ENCODE measurements around the gene GJA8.
"Not testable (repeated sequence)": the region's sequence is repeated elsewhere in the genome, so short reads cannot be mapped to it uniquely, and the experiment has no call there.

The GJA8 gene

DNA sequence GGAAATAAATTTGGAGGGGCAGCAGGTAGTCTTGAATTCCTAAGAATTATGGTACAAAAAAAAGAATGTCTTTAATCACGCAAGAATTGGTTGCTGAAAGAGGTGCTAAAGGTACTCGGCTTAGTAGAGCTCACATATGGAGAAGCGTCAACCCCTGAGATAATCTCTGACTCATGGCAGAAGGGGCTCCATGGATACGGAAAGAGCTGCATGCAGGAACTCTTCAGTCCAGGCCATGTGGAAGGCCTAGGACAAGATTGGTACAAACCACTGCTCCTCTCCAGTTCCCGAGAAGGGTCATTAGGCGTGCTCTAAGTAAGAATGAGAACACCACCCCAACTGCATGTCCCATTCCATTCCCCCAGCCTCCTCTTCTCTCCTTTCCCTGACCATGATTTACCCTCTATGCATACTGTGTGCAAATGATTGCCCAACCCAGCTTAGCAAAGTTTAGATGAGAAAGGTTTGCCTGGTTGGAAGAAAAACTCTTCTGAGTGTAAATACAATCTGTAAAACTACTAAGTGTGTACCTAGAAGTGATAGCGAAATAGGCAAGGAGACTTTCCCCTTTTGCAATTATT, 10.9 kb downstream of the GJA8 start:
- DNase-seq = no peak
- TF ChIP-seq, protein P1, sequence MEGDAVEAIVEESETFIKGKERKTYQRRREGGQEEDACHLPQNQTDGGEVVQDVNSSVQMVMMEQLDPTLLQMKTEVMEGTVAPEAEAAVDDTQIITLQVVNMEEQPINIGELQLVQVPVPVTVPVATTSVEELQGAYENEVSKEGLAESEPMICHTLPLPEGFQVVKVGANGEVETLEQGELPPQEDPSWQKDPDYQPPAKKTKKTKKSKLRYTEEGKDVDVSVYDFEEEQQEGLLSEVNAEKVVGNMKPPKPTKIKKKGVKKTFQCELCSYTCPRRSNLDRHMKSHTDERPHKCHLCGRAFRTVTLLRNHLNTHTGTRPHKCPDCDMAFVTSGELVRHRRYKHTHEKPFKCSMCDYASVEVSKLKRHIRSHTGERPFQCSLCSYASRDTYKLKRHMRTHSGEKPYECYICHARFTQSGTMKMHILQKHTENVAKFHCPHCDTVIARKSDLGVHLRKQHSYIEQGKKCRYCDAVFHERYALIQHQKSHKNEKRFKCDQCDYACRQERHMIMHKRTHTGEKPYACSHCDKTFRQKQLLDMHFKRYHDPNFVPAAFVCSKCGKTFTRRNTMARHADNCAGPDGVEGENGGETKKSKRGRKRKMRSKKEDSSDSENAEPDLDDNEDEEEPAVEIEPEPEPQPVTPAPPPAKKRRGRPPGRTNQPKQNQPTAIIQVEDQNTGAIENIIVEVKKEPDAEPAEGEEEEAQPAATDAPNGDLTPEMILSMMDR (IDR thresholded peaks at IDR 0.05; ENCODE audit: low read depth, low read length, missing control alignments) = no peak
- Histone ChIP-seq H3K4me3 (ENCODE audit: low read depth, low read length) (no peak overlapping the region), H3K27ac (no peak overlapping the region), H3K36me3 (replicated peaks) (no peaks in the 10 kb centered on the region), H3K27me3 (replicated peaks) (no peaks in the 10 kb centered on the region)
- in situ Hi-C loops (cut with HindIII; ENCODE audit: low pct_ligation_motif_present, low sequenced_read_pairs) = no loop called here

DNA sequence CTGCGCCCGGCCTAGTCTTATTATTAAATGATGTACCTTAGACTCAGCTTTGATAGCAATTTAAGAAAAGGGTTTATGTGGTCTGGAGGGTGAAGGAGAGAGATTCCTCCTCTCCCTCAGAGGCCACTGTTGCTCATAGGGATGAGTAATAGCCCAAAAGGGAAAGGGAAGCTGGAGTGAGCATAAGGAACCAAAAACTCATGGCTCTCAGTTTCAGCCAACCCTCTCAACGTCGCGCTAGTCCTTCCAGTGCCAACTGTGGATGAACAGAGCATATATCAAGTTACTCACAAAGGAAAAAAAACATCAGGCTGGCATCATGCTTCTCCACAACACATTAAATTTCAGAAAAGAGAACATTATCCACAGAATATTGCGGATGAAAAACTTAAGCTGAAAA, 17.3 kb downstream of the GJA8 start:
- in situ Hi-C loops (cut with HindIII; ENCODE audit: low pct_ligation_motif_present, low sequenced_read_pairs) = no loop called here
- H3K36me3 ChIP-seq (replicated peaks) = no peaks in the 10 kb centered on the region
- TF ChIP-seq, protein P1 (IDR thresholded peaks at IDR 0.05; ENCODE audit: low read depth, low read length, missing control alignments) = no peak
- H3K27me3 ChIP-seq (replicated peaks) = no peaks in the 10 kb centered on the region
- H3K4me3 ChIP-seq (ENCODE audit: low read depth, low read length) = no peak overlapping the region
- DNase-seq = no peak
- H3K27ac ChIP-seq = no peak overlapping the region

DNA sequence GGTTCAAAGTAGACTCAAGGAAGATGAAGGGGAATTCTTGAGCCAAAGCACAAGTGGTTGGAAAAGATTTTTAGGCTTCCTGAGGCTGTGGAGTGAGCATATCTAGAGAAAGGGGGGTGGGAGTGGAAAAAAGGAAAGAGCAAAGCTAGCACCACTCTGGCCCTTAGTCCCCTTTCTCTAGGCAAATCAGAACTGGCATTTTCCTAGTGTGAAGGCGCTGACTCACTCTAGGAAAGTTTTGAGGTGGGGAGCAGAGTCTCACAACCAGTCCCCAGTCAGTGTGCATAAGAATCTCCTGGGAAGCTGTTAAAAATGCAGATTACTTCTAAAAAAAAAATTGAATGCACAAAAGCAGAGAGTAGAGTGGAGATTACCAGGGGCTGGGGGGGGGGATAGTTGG, 22.2 kb downstream of the GJA8 start:
- DNase-seq = no peak
- H3K27me3 ChIP-seq (replicated peaks) = no peaks in the 10 kb centered on the region
- in situ Hi-C loops (cut with HindIII; ENCODE audit: low pct_ligation_motif_present, low sequenced_read_pairs) = no loop called here
- no peaks in the 10 kb centered on the region for H3K36me3 ChIP-seq (replicated peaks)
- no peak overlapping the region for H3K27ac ChIP-seq
- no peak overlapping the region for H3K4me3 ChIP-seq (ENCODE audit: low read depth, low read length)
- TF ChIP-seq, protein P1 (IDR thresholded peaks at IDR 0.05; ENCODE audit: low read depth, low read length, missing control alignments) = no peak

DNA sequence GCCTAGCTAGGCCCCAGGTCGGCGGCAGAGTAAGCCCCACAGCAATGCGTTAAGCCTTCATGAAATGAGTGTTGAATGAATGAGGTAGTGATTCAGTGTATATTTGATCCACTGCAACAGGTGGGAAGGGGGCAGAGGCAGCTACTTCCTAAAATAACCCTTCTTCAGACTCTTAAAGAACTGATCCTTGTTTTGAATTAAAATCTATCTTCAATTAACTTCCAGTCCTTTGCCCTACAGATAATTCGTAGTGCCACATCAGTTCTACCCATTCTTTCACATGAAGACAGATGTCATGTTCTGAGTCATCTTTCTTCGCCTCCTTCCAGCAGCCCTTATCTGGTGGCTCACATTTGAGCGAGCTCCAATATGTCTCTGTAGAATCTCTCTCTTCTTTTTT, 24.6 kb downstream of the GJA8 start:
- H3K27ac ChIP-seq; in situ Hi-C loops (cut with HindIII; ENCODE audit: low pct_ligation_motif_present, low sequenced_read_pairs); H3K36me3 ChIP-seq (replicated peaks); H3K4me3 ChIP-seq (ENCODE audit: low read depth, low read length); H3K27me3 ChIP-seq (replicated peaks); DNase-seq: not testable (repeated sequence)

DNA sequence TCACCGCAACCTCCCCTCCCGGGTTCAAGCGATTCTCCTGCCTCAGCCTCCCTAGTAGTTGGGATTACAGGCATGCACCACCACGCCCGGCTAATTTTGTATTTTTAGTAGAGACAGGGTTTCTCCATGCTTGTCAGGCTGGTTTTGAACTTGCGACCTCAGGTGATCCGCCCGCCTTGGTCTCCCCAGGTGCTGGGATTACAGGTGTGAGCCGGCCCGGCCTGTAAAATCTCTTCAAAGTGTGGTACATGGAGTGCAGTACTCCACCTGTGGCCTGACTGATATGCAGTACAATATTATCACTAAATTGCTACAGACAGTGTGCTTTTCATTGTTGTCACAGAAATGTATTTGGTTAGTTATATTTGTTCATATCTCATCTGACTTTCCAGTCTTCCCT, 25.1 kb downstream of the GJA8 start:
- H3K36me3 ChIP-seq (replicated peaks); in situ Hi-C loops (cut with HindIII; ENCODE audit: low pct_ligation_motif_present, low sequenced_read_pairs); H3K27me3 ChIP-seq (replicated peaks); DNase-seq; H3K4me3 ChIP-seq (ENCODE audit: low read depth, low read length); H3K27ac ChIP-seq: not testable (repeated sequence)

DNA sequence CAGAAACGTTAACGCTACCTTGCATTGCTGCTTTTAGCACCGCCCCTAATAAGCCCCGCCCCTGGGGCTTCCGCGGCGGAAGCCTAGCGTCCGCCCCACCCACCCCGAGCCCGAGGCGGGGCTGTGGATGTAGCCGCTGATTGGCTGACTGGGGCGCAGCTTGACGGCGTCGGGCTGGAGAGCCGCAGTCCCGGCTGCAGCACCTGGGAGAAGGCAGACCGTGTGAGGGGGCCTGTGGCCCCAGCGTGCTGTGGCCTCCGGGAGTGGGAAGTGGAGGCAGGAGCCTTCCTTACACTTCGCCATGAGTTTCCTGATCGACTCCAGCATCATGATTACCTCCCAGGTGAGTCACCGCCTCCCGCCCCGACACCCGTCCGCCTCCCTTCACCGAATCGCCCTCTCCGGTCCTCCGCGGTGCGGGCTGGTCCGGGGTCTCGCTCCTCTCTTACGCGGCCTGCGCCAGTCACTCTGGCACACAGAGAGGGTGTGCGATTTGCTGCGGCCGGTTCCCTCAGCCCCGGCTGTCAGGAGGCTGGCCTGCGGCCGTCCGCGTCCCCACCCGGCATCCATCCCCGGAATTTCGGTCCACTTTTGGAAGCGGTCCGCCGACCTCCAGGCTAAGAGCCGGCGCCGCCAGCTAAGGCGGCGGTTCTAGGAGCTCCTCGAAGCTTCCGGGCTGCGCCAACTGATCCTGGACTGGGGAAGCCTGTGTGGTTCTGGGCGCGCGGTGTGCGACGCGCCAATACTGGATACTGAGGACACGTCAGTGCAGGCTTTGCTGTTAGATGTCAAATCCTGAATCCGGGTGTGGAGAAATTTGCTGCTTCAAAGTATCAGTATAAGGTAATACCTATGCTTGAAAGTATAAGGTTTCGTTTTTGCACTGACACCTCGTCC, 25.9 kb downstream of the GJA8 start, which contains the start of gene GPR89B:
GPR89B (plus strand) TSS at position 185 of the 897 bp plus-strand sequence; CDS start at position 302, 117 bp downstream.
- H3K27ac ChIP-seq = peak within 1 kb of the TSS; percentile 55
- H3K36me3 ChIP-seq (replicated peaks); in situ Hi-C loops (cut with HindIII; ENCODE audit: low pct_ligation_motif_present, low sequenced_read_pairs): not testable (repeated sequence)

DNA sequence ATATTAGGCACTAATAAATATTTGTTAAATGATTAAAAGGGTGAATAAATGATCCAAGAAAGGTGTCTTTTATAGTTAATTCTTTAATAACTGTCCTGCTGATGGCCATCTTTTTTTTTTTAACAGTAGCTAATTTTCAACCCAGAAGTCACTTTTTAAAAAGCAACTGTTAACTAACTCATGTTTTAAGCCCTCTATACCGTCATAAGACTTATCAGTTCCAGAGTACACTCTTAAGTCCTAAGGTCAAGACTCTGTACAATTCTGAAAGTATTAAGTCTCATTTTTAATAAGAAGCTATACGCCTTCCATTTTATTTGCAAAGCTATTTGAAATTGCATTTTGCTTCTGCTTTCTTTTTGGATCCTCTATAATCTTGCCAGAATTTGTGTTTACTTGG, 28.5 kb downstream of the GJA8 start:
- H3K27me3 ChIP-seq (replicated peaks); H3K4me3 ChIP-seq (ENCODE audit: low read depth, low read length); DNase-seq; H3K27ac ChIP-seq; H3K36me3 ChIP-seq (replicated peaks); in situ Hi-C loops (cut with HindIII; ENCODE audit: low pct_ligation_motif_present, low sequenced_read_pairs): not testable (repeated sequence)

More for the DNA sequence above, 25.9 kb downstream of the GJA8 start, which contains the start of gene GPR89B:
- peak; percentile 84 for DNase-seq
- H3K4me3 ChIP-seq (ENCODE audit: low read depth, low read length) = peak within 1 kb of the TSS; percentile 75
- not testable (repeated sequence) for H3K27me3 ChIP-seq (replicated peaks)

DNA sequence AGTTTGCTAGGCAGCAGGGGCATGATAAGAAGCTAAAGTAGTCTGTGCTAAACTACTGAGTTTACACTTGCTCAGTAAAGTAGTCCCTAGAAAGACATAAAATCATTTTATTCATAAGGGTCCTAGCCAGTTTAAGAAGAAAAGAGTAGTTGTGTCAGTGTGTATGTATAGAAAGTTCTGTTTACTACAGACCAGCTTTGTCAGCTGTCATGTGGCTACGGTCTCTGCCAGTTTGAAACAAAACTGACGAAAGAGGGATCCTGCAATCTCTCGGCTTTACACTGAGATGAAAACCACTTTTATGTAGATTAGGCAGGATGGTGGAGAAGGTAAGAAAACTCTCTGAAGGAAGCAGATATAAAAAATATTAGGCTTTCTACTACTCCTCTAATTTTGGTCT, 32.7 kb downstream of the GJA8 start:
- H3K27ac ChIP-seq; DNase-seq; in situ Hi-C loops (cut with HindIII; ENCODE audit: low pct_ligation_motif_present, low sequenced_read_pairs); H3K4me3 ChIP-seq (ENCODE audit: low read depth, low read length); H3K27me3 ChIP-seq (replicated peaks); H3K36me3 ChIP-seq (replicated peaks): not testable (repeated sequence)

DNA sequence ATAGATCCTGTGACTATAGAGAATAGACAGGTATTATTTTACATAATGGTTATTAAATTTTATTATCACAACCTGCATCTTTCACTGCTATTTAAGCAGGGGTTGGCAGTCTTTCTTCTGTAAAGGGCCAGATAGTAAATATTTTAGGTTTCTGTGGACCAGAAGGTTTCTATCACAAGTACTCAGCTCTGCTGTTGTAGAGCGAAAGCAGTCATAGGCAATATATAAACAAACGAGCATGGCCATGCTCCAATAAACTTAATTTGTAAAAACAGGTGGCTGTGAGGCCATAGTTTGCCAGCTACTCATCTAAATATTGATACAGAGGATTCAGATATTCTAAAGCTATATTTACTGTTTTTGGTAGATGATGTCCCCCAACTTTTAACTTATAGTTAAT, 37.9 kb downstream of the GJA8 start:
- not testable (repeated sequence) for DNase-seq

DNA sequence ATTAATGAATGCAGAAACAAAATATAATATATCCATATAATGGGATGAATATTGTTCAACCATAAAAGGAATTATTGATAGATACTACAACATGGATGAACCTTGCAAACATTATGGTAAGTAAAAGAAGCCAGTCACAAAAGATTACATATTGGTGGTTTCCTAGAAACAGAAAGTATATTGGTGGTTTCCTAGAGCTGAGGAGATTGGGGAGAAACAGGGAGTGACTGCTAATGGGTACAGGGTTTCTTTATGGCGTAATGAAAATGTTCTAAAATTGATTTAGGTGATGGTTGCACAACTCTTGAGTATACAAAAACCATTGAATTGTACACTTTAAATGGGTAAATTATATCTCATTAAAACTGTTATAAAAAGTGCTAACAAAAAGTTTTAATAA, 40.0 kb downstream of the GJA8 start:
- H3K36me3 ChIP-seq (replicated peaks); in situ Hi-C loops (cut with HindIII; ENCODE audit: low pct_ligation_motif_present, low sequenced_read_pairs); H3K27me3 ChIP-seq (replicated peaks); H3K27ac ChIP-seq; DNase-seq; H3K4me3 ChIP-seq (ENCODE audit: low read depth, low read length): not testable (repeated sequence)

More for the DNA sequence above, 37.9 kb downstream of the GJA8 start:
- in situ Hi-C loops (cut with HindIII; ENCODE audit: low pct_ligation_motif_present, low sequenced_read_pairs); H3K36me3 ChIP-seq (replicated peaks); H3K4me3 ChIP-seq (ENCODE audit: low read depth, low read length); H3K27me3 ChIP-seq (replicated peaks); H3K27ac ChIP-seq: not testable (repeated sequence)

DNA sequence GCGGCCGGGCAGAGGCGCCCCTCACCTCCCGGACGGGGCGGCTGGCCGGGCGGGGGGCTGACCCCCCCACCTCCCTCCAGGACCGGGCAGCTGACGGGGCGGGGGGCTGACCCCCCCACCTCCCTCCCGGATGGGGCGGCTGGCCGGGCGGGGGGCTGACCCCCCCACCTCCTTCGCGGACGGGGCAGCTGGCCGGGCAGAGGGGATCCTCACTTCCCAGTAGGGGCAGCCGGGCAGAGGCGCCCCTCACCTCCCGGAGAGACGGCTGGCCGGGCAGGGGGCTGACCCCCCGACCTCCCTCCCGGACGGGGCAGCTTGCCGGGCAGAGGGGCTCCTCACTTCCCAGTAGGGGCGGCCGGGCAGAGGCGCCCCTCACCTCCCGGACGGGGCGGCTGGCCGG, 46.9 kb downstream of the GJA8 start:
- H3K27ac ChIP-seq; in situ Hi-C loops (cut with HindIII; ENCODE audit: low pct_ligation_motif_present, low sequenced_read_pairs); H3K27me3 ChIP-seq (replicated peaks); H3K36me3 ChIP-seq (replicated peaks); H3K4me3 ChIP-seq (ENCODE audit: low read depth, low read length); DNase-seq: not testable (repeated sequence)

Measured in brain microvascular endothelial cell (primary cell).